H1 (cell line): ENCODE data around the gene NR3C2. TPM values are rescaled to one million over a fixed set of nuclear protein-coding genes. Genes with fewer than 3 reads are reported as not detected.

ENCODE experiments used
- BCL11A ChIP-seq, 2 experiments: IDR thresholded peaks; one replicate each; pipeline ENCODE4 v1.6.1; 2011; ENCODE audit warnings: low read depth in 2 of 2, low read length in 2 of 2, mild to moderate bottlenecking in 2 of 2
- BRCA1 ChIP-seq: IDR thresholded peaks from 2 replicates; pipeline ENCODE4 v1.6.1; 2012; ENCODE audit warnings: low read depth, low read length, improper control_type of control experiment
- CBX5 ChIP-seq: fragments of 300-800, 300-1000 bp; sonication (generic); IDR thresholded peaks from 2 replicates; pipeline ENCODE4 v1.7.1; 2016; ENCODE audit warnings: antibody characterized with exemption, low read length, low read depth
- CBX8 ChIP-seq: fragments of 300-800, 300-1000 bp; sonication (generic); IDR thresholded peaks from 2 replicates; pipeline ENCODE4 v1.7.1; 2016; ENCODE audit warnings: low read depth, low read length, borderline replicate concordance
- CHD1 ChIP-seq: IDR thresholded peaks from 2 replicates; pipeline ENCODE4 v1.6.1; 2012; ENCODE audit warnings: low read depth, low read length, improper control_type of control experiment
- EZH2 ChIP-seq: fragments of 200-600 bp; sonication (generic); IDR thresholded peaks from 2 replicates; pipeline ENCODE4 v1.7.1; 2012; ENCODE audit warnings: low read depth, mild to moderate bottlenecking, moderate library complexity, low read length, inconsistent platforms; ENCODE audit not compliant: severe bottlenecking
- FOSL1 ChIP-seq: IDR thresholded peaks from 2 replicates; pipeline ENCODE4 v1.6.1; 2011; ENCODE audit warnings: mild to moderate bottlenecking, low read depth, low read length, moderate library complexity; ENCODE audit not compliant: insufficient read depth
- JUND ChIP-seq: IDR thresholded peaks from 2 replicates; pipeline ENCODE4 v1.6.1; 2011; ENCODE audit warnings: mild to moderate bottlenecking, improper control_type of control experiment, low read length
- KDM4A ChIP-seq: IDR thresholded peaks from one replicate; pipeline ENCODE4 v1.7.1; 2012; ENCODE audit warnings: low read depth, mild to moderate bottlenecking, moderate library complexity, low read length, inconsistent platforms; ENCODE audit not compliant: severe bottlenecking
- SP1 ChIP-seq: IDR thresholded peaks from 2 replicates; pipeline ENCODE4 v1.6.1; 2011; ENCODE audit warnings: low read depth, low read length
- TAF1 ChIP-seq: IDR thresholded peaks from 2 replicates; pipeline ENCODE4 v1.6.1; 2011; ENCODE audit warnings: mild to moderate bottlenecking, low read depth, low read length
- TCF12 ChIP-seq: IDR thresholded peaks from 2 replicates; pipeline ENCODE4 v1.6.1; 2011; ENCODE audit warnings: low read depth, mild to moderate bottlenecking, low read length
- polyA plus RNA-seq, 7 experiments: library from polyadenylated mRNA; depleted of rRNA in 3 of 7; stranded (reverse) in 5 of 7; unstranded in 2 of 7; fragments of >200 nt in 5 of 7; fragments of 200-250 nt in 2 of 7; gene quantifications; 1 replicate in 5 of 7; 2 replicates in 1 of 7; 4 replicates in 1 of 7; pipeline versions ENCODE4 v1.2.1 to v1.2.3, GENCODE V29; 2011 to 2013; ENCODE audit warnings: missing spikeins in 2 of 7, mixed read lengths in 2 of 7
- total RNA-seq: library from RNA; stranded (reverse); fragmentation: NEBNext Ultra II Directional; extraction: Animal tissue kit (Norgen Biotek cat#: 25700); gene quantifications from 2 replicates; pipeline ENCODE4 v1.2.1, GENCODE V29; 2021

The NR3C2 gene
- total and polyA plus RNA-seq, 2 of the 8 experiments (the other 6 are each of a cell fraction or from before 2014, with no cell fraction given) = 0.80 to 3.9 TPM

DNA sequence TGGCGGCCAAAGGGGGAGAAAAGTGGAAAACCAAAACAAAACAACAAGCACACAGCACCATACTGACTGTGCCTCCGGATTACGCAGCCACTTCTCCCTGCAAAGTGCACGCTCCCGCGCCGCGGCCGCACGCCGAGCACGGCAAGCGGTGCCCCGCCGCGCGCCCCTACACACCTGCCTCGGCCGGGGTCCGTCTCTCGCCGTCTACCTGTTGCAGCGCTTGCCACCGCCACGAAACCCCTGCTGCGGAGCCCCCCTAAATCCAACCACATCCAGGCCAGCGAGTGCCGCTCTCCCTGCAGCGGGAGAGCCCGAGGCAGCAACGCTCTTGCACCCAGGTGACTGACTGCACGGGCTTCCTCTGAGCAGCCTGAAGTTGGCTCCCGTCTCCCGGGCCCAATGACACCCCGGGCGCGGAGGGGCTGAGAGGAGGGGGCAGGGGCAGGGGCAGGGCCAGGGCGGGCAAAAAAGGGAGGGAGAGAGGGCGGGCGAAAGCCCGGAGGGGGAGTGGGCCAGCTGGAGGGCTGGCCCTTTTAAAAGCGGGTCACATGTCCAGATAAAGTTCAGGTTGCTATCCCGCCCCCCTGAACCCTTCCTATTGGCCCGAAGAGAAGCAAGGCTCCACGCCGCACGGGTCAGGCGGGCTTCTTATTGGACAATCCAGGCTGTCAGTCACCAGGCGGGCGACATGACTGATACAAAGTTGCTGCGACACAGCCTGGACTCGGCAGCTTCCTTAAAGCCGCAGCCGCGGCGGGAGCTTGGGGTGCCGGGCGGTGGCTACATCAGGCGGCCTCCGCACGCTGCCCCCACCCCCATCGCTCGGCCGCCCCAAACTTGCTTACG lies at the start of gene NR3C2 (continued):
- TF ChIP-seq SP1 (peak; percentile 96), TCF12 (no peak), BRCA1 (no peak), CHD1 (no peak), FOSL1 (no peak), CBX8 (no peak), JUND (no peak), CBX5 (no peak), TAF1 (peak; percentile 87), EZH2 (no peak), KDM4A (no peak), BCL11A (IDR thresholded peaks at IDR 0.05; ENCODE audit: low read depth in 2 of 2, low read length in 2 of 2) (no peak)
